H7 (cell line): Measurements from ENCODE around the gene PTPN4. TPM values are rescaled to one million over a fixed set of nuclear protein-coding genes. Genes with fewer than 3 reads are reported as not detected.

Source experiments
- DNase-seq: peaks from one replicate; pipeline ENCODE4 v3.0.0; 2012
- H3K27me3 ChIP-seq: 2 replicates; pipeline ENCODE4 v1.6.0; 2011; ENCODE audit warnings: mild to moderate bottlenecking, low read length; ENCODE audit not compliant: control insufficient read depth, insufficient read depth
- H3K36me3 ChIP-seq: replicated peaks from 2 replicates; pipeline ENCODE4 v1.5.1; 2011; ENCODE audit warnings: low read length; ENCODE audit not compliant: control insufficient read depth, insufficient read depth
- H3K4me3 ChIP-seq: 2 replicates; pipeline ENCODE4 v1.5.1; 2011; ENCODE audit warnings: low read depth, mild to moderate bottlenecking, control low read depth, low read length, moderate library complexity; ENCODE audit not compliant: insufficient read depth
- total RNA-seq: library from RNA; depleted of rRNA; stranded (reverse); fragments of >200 nt; shearing (Covaris generic); gene quantifications from 2 replicates; pipeline ENCODE4 v1.2.3, GENCODE V29; 2014; rRNA removed

Gene PTPN4
- total RNA-seq = 39.4 and 41.6 TPM in 2 replicates

DNA sequence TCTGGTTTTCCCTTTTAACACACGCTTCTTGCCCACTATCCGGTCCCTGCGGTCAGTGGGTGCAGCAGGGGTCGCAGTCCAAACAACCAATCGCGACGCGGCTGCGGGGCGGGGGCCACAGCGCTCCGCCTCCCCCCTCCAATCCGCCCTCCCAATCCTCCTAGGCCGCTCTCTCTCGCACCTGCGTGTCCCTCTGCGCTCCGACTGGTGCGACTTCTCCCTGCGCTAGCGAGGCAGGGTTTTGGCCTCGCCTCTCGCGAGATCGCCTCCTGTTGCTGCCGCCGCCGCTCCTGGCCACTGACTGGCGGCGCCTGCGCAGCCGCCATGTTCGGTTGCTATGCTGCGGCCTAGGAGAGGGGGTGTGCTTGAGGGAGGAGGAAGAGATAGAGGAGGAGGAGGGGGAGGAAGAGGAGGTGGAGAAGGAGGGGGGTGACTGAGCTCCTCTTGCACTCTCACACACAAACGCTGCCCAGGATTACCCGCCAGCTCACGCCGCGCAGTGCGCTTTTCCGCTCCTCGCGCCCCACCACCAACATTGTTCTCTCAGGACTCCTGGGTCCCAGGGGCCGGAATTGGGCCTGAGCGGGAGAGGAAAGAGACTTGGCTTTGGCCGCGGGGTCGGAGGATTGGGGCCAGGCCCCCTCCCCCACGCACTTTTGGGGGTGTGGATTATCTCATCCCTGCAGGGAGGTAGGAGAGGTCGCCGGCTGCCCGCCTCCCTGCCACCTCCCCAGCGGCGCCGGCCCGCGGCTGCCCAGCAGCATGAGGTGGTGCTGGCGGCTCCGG, at the start of gene PTPN4:
Gene PTPN4 (plus strand): TSS at position 472 of the 786 bp plus-strand sequence. CDS start 49,932 bp downstream, outside the sequence.
- H3K4me3 ChIP-seq = peak within 1 kb of the TSS; percentile 78
- H3K36me3 ChIP-seq = no peaks in the 10 kb centered on the region
- DNase-seq = peak; percentile 96
- no peaks in the 10 kb centered on the region for H3K27me3 ChIP-seq

DNA sequence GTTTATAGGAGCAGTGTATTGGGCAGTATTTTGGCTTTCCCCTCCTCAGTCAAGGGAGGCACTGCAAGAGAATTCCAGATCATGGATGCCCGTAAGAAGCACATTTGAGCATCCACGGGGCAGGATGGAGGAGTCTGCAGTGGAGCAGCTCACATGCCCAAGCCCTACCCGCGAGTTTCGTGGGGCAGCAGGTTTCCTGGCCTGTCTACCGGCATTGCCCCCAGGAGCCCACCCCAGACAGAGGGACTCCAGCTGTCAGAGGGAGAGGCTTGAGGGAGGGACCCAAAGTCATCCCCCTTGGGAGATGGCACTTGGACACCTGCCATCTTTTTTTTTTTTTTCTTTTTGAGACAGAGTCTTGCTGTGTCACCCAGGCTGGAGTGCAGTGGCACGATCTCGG, 49.4 kb upstream of the PTPN4 start:
- H3K27me3 ChIP-seq = no peaks in the 10 kb centered on the region
- DNase-seq = no peak
- no peaks in the 10 kb centered on the region for H3K36me3 ChIP-seq
- no peak overlapping the region for H3K4me3 ChIP-seq

DNA sequence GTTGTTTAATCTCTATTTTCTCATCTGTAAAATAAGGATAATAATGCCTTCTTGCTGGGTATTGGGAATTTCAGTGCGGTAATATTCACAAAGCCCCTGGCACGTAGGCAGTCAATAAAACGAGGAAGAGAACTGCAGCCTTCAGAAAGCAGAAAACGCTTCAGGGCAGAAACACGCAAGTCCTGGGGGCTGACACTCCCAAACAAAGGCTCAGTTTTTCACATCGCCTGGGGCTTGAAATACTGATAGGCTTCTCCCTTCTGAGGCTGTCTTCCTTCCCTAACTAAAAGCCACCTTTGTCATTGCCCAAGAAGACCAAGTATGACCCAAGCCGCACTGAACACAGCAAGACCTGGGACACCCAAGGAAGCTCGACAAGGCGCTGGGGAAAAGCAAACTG, 48.4 kb upstream of the PTPN4 start:
- Histone ChIP-seq H3K27me3 (no peaks in the 10 kb centered on the region), H3K36me3 (no peaks in the 10 kb centered on the region), H3K4me3 (no peak overlapping the region)
- DNase-seq = no peak

DNA sequence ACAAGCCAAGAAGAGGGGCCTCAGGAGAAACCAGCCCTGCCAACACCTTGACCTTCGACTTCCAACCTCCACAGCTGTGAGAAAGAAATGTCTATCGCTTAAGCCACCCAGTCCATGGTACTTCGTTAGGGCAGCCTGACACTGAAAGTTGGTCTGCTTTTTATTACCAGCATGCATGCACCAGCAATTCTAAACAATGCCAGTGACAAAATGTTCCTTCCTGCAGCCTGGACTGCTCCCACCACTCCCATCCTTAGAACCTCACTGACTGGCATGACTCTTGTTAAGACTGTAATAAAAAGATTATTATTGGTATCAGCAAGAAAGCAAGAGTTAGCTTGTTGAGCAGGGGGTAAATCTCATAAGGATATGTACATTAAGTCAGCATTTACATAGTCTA, 47.2 kb upstream of the PTPN4 start:
- no peaks in the 10 kb centered on the region for H3K27me3 ChIP-seq
- no peaks in the 10 kb centered on the region for H3K36me3 ChIP-seq
- no peak overlapping the region for H3K4me3 ChIP-seq
- no peak for DNase-seq

- Histone ChIP-seq H3K36me3 (no peaks in the 10 kb centered on the region), H3K4me3 (no peak overlapping the region), H3K27me3 (no peaks in the 10 kb centered on the region)
- no peak for DNase-seq
Observed at GRCh38 chr2:119713819-119714490, 45.8 kb upstream of the PTPN4 start.

DNA sequence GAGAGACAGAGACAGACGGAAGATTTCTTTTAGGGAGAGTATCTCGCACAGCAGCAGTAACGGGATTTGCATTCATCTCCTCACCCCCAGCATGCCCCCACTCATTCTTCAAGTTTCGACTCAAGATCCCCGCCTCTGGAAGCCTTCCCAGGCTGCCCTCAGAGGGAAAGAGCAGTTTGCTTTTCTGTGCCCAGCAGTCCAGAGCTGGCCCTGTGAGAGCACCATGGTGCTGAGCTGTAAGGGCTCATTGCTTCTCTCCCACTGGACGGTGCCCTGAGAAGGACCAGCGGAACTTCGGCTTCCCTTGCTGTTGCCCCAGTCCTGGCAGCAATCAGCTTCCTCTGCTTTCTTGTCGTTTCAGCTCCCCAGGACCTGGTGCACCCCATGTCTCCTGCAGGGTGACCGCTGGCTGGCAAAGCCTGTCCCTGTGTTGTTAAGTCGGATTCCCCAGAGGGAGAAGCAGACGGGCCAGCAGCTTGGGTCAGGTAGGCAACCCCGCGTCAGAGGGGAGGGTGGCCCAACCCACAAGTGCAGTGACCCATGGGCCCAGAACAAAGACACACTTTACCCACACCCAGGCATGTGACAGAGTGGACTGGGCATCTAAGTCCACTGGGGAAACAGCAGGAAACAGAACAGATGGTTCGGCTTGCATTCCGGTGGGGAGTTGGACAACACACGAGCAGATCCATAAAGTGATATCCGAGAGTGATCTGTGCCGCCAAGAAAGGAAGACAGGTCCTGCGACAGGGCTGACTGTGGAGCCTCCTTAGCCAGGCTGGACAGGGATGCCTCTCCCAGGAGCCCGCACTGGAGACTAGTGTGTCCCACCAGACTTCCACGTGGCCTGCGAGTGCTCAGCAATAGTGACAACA, 44.1 kb upstream of the PTPN4 start:
- DNase-seq = no peak
- Histone ChIP-seq H3K36me3 (no peaks in the 10 kb centered on the region), H3K27me3 (no peaks in the 10 kb centered on the region), H3K4me3 (no peak overlapping the region)

- H3K4me3 ChIP-seq = no peak overlapping the region
- DNase-seq = no peak
- H3K36me3 ChIP-seq = no peaks in the 10 kb centered on the region
- H3K27me3 ChIP-seq = no peaks in the 10 kb centered on the region
Observed at GRCh38 chr2:119716284-119716672, 43.4 kb upstream of the PTPN4 start.

GRCh38 chr2:119718501-119719260, 41.0 kb upstream of the PTPN4 start:
- DNase-seq = no peak
- Histone ChIP-seq H3K4me3 (no peak overlapping the region), H3K27me3 (no peaks in the 10 kb centered on the region), H3K36me3 (no peaks in the 10 kb centered on the region)

GRCh38 chr2:119719261-119719627, 40.5 kb upstream of the PTPN4 start:
- Histone ChIP-seq H3K27me3 (no peaks in the 10 kb centered on the region), H3K4me3 (no peak overlapping the region), H3K36me3 (no peaks in the 10 kb centered on the region)
- no peak for DNase-seq

DNA sequence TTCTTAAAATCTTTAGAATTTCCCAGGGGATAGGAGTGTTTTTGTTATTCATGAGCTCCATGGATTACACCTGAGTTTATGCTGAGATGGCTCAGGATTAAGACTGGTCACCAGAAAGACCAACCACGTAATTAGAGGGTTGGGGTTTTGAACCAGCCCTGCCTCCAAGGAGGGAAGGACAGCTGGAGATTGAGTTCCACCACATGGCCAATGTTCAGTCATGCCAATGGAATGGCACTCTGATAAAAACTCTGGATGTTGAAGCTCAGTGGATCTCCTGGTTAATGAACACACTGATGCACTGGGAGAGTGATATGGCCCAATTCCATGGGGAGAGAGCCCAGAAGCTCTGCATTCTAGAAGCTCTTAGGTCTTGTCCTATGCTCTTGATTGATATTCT, 38.7 kb upstream of the PTPN4 start:
- Histone ChIP-seq H3K27me3 (no peaks in the 10 kb centered on the region), H3K36me3 (no peaks in the 10 kb centered on the region), H3K4me3 (no peak overlapping the region)
- DNase-seq = no peak

DNA sequence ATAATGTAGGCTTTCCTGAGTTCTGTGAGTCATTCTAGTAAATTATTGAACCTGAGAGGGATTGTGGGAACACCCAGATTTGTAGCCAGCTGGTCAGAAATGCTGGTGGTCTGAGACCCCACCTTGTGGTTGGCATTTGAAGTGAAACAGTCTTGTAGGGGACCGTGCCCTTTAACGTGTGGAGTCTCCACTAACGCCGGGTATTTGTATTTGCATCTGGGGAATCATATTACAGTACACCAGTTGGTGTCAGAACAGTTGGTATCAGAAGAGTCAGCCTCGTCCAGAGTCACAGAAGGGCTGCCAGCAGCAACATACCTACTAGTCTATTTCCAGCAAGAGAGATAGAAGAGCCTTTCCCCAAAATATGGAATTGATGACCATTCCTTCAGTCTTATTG, 38.3 kb upstream of the PTPN4 start:
- no peak for DNase-seq
- Histone ChIP-seq H3K36me3 (no peaks in the 10 kb centered on the region), H3K4me3 (no peak overlapping the region), H3K27me3 (no peaks in the 10 kb centered on the region)

- DNase-seq = no peak
- H3K36me3 ChIP-seq = no peaks in the 10 kb centered on the region
- H3K27me3 ChIP-seq = no peaks in the 10 kb centered on the region
- H3K4me3 ChIP-seq = no peak overlapping the region
Observed at GRCh38 chr2:119721904-119722303, 37.8 kb upstream of the PTPN4 start.

DNA sequence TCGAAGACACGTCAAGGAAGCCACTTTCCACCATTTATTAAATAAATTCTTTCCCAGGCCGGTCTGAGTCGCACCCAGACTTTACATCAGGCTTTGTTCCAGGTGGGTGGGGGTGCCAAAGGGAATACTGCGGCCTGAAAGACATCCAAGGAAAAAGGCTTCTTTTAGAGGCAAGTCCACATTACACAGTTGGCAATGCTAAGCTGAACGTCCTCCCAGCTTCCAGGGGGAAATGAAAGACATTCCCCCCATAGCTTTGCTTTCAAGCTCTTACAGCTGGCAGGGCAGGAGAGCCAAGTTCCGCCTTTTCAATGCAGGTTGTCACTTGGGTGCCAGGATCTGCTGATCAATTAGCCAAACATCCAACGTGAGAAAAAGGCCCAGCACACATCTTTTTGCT, 36.5 kb upstream of the PTPN4 start:
- H3K36me3 ChIP-seq = no peaks in the 10 kb centered on the region
- no peak overlapping the region for H3K4me3 ChIP-seq
- no peak for DNase-seq
- H3K27me3 ChIP-seq = no peaks in the 10 kb centered on the region

- H3K36me3 ChIP-seq = no peaks in the 10 kb centered on the region
- no peak for DNase-seq
- no peaks in the 10 kb centered on the region for H3K27me3 ChIP-seq
- no peak overlapping the region for H3K4me3 ChIP-seq
Observed at GRCh38 chr2:119723784-119724467, 35.8 kb upstream of the PTPN4 start.
